ENCODE results near the gene DPY19L3. TPM values are rescaled to one million over a fixed set of nuclear protein-coding genes. Genes with fewer than 3 reads are reported as not detected.

The DPY19L3 gene
- 10 to 100 TPM; 23.5 to 32.7 (median 26.5) TPM for total RNA-seq (2021; fragmentation: NEBNext Ultra II Directional; extraction: Animal tissue kit (Norgen Biotek cat#: 25700))
- long read RNA-seq, full-length matches to known transcripts: 1 of 11 reads
- long read RNA-seq, partial matches to known transcripts: 1 of 11 reads
- long read RNA-seq, other reads (novel, unspliced or antisense): 9 of 11 reads

- peaks cover 27% of the 10 kb centered on the region for H3K36me3 Mint-ChIP-seq (ENCODE audit: low read depth)
- peak; percentile 92 for DNase-seq
- no peaks in the 10 kb centered on the region for H3K9me3 Mint-ChIP-seq
- peak within 1 kb of the TSS; percentile 92 for H3K4me3 Mint-ChIP-seq
- no peaks in the 10 kb centered on the region for H3K27me3 Mint-ChIP-seq (ENCODE audit: insufficient read depth)
- no peak for TF ChIP-seq CTCF (IDR thresholded peaks at IDR 0.05)
- H3K4me1 Mint-ChIP-seq (ENCODE audit: low read depth): peaks cover 34% of the 10 kb centered on the region
- peak within 1 kb of the TSS; percentile 91 for H3K27ac Mint-ChIP-seq
These were observed at the start of gene DPY19L3 for GRCh38 chr19:32405431-32406160. Gene DPY19L3, plus strand, starts transcription at chr19:32405770. Its CDS starts 2,484 bp downstream, at chr19:32408254.

GRCh38 chr19:32357720-32358119, 47.9 kb upstream of the DPY19L3 start:
- Mint-ChIP-seq H3K4me3 (no peak overlapping the region), H3K9me3 (no peaks in the 10 kb centered on the region), H3K27ac (no peak overlapping the region), H3K27me3 (ENCODE audit: insufficient read depth) (no peaks in the 10 kb centered on the region), H3K4me1 (ENCODE audit: low read depth) (peaks cover 1% of the 10 kb centered on the region), H3K36me3 (ENCODE audit: low read depth) (peaks cover 36% of the 10 kb centered on the region)
- DNase-seq: no peak
- TF ChIP-seq CTCF (IDR thresholded peaks at IDR 0.05): peak; percentile 61

GRCh38 chr19:32358321-32358720, 47.2 kb upstream of the DPY19L3 start:
- H3K9me3 Mint-ChIP-seq: no peaks in the 10 kb centered on the region

GRCh38 chr19:32359581-32359980, 46.0 kb upstream of the DPY19L3 start:
- Mint-ChIP-seq H3K36me3 (ENCODE audit: low read depth) (peaks cover 28% of the 10 kb centered on the region), H3K27me3 (ENCODE audit: insufficient read depth) (no peaks in the 10 kb centered on the region), H3K4me1 (ENCODE audit: low read depth) (0 out of 2 replicates have a peak, but pooled peaks cover 6% of the 10 kb centered on the region), H3K9me3 (no peaks in the 10 kb centered on the region), H3K27ac (no peak overlapping the region), H3K4me3 (no peak overlapping the region)
- no peak for TF ChIP-seq CTCF (IDR thresholded peaks at IDR 0.05)
- no peak for DNase-seq

More at GRCh38 chr19:32358321-32358720, 47.2 kb upstream of the DPY19L3 start:
- Mint-ChIP-seq H3K4me1 (ENCODE audit: low read depth) (0 out of 2 replicates have a peak, but pooled peaks cover 6% of the 10 kb centered on the region), H3K27ac (no peak overlapping the region), H3K27me3 (ENCODE audit: insufficient read depth) (no peaks in the 10 kb centered on the region), H3K36me3 (ENCODE audit: low read depth) (peaks cover 36% of the 10 kb centered on the region), H3K4me3 (no peak overlapping the region)
- TF ChIP-seq CTCF (IDR thresholded peaks at IDR 0.05): no peak
- DNase-seq: no peak

- peaks cover 32% of the 10 kb centered on the region for H3K36me3 Mint-ChIP-seq (ENCODE audit: low read depth)
- DNase-seq: no peak
These were observed 43.8 kb upstream of the DPY19L3 start for GRCh38 chr19:32361574-32362317.

More at GRCh38 chr19:32361574-32362317, 43.8 kb upstream of the DPY19L3 start:
- Mint-ChIP-seq H3K4me3 (no peak overlapping the region), H3K4me1 (ENCODE audit: low read depth) (0 out of 2 replicates have a peak, but pooled peaks cover 6% of the 10 kb centered on the region), H3K27me3 (ENCODE audit: insufficient read depth) (no peaks in the 10 kb centered on the region), H3K27ac (no peak overlapping the region), H3K9me3 (no peaks in the 10 kb centered on the region)
- TF ChIP-seq CTCF (IDR thresholded peaks at IDR 0.05): no peak
